Stimulated activated CD4-positive, alpha-beta T cell treated with anti-CD3 and anti-CD28 coated beads, Interleukin-2, amount 100 ng/mL, for 4 hours (primary cell): Measurements from ENCODE around the gene S100A1.

Experiments used
- DNase-seq: peaks from one replicate; pipeline ENCODE4 v3.0.0-alpha.2; 2020; ENCODE audit warnings: low read depth

The S100A1 gene

DNA sequence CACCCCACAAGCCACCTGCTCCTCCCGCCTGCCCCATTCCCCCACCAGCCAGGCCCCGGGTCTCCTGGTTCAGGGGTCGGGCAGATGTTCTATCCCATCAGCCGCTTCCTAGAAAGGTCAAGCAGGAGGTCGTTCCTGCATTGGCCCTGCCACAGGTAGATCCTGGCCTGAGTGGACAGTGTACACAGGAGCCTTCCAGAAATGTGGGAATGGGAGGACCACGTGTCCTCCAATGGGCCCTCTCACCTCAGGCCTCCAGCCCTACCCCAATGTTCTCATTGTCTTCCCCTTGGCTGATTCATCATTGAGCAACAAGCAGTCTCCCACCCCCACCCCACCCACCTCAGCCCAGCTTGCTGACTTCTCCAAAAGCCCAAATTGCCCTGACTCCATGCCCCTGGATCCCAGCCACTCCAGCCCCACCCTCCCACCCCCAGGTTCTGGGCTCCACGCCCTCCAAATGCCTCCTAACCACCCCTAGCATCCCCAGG is 17.4 kb upstream of the S100A1 start:
- DNase-seq = no peak

DNA sequence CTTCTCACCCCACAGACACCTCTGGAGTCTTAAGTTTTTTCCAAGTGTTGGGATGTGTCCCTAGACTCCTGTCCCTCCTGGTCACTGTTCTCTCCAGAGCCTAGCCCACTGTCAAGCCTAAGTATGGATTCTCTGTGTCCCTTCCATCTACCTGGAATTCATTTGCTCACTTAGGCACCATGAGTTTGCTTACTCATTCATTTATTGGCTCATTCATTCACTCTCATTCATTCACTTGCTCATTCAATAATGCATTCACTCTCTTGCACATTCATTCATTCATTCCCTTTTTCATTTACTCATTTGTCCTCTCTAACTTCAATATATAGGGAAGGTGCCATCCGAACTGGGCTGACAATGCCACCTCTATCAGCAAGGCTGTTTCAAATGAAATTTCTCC is 16.9 kb upstream of the S100A1 start:
- no peak for DNase-seq

DNA sequence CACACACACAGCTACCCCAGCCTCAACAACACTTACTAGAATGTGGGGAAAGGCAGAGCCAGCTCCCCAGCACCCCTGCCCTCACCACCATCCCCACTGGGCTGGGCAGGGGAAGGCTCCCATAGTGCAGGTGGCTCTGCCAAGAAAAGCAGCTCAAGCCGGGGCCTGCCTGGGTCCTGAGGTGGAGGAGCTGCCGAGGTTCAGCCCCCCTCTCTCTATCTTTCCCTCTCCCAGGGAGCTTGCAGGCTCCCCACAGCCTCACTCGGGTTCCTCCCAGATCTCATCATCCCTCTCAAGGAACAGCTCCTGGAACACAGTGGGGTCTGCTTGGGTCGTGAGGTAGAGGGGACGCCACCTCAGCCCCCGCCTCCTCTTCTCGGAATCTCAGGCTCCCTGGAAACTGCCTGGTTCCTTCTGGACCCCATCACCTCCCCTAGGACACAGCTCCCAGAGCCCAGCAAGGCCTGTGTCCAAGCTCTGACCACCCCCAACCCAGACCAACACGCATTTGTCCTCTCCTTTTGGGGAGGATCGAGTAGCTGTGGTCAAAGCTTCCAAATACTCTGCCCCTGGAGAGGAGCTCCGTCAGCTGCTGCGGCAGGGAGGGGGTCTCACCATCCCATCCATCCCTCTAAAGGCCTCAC is 16.0 kb upstream of the S100A1 start:
- no peak for DNase-seq

DNA sequence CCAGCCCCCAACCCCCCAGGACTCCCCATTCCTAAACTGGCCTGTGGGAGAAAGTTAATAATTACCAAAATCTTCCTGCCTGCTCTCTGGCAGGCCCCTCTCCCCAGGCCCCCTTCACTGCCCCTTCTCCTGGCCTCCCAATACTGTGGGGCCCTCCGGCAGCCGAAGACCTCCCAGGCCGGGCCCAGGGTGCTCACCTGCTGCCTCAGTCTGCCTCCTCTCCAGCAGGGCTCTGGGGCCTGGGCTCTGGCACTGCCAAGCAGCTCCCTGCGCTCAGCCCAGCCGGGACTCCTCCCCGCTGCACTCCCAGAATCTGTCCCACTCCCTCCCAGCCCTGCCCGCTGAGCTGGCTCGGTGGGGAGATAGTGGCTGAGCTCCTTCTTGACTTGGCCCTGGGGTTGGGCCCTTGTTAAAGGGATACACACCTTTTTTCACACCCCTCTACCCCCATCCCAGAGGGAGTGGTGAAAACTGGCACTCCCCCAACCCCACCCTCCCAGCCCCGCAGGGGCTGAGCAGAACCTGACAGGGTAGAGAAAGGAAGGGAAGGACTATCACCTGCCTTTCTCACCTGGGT is 15.4 kb upstream of the S100A1 start, which contains the start of gene S100A16:
Gene S100A16 (minus strand): TSS at position 383 of the 577 bp plus-strand sequence. CDS start 4,986 bp downstream, outside the sequence.
- DNase-seq = no peak

DNA sequence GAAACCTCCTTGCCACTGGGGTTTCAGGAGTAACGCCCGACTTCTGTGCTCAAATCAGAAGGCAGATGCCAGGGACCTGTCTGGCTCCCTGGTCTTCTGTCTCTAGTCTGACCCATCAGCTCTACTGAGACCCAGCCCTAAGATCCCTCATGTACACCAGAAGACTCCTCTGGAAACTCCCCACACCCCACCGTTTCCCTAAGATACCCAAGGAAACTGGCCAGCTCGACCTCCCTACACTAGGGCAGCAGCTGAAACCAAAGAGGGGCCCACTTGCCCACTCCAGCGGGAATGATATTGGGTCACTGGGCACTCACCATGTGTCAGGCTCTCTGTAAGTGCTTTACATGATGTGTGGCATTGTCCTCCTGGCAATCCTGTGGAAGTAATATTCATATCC is 14.8 kb upstream of the S100A1 start:
- no peak for DNase-seq

DNA sequence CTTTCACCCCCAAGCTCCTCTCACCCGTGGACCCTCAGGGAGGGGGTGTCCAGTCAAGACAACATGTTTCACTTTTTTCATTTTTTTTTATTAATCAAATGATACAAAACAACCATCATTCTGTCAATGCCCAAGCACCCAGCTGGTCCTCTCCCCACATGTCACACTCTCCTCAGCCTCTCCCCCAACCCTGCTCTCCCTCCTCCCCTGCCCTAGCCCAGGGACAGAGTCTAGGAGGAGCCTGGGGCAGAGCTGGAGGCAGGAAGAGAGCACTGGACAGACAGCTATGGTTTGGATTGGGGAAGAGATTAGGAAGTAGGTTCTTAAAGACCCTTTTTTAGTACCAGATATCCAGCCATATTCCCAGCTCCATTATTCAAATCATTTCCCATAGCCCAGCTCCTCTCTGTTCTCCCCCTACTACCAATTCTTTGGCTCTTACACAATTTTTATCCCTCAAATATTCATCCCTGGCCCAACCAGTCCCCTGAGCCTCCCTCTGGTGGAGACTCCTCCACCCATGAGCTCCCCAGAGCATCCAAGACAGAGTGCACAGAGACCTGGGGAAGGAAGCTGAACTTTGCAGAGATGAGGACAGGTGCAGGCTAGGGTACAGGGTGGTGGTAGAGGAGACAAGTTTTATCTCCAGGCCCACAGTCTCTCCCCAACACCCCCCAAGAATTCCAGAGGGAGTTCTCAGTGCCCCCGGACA is 13.9 kb upstream of the S100A1 start:
- DNase-seq = no peak

DNA sequence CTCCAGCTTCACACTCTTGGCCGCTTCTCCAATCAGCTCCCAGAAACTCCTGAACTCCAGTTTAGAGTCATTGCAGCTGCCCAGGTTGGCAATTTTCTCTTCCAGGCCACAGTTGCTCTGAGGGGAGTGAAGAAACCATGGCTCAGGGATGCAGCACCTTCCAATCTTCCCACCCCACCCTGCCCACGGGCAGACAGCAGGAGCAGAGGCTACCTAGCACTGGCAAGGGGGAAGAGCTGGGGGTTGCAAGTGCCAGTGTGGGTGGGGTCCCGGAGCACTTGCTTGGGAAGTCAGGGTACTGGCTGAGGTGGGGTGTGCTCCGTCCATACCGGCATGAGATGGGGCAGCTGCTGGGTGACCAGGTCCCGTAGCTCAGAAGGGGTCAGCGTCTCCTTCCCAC is 13.3 kb upstream of the S100A1 start:
- no peak for DNase-seq

DNA sequence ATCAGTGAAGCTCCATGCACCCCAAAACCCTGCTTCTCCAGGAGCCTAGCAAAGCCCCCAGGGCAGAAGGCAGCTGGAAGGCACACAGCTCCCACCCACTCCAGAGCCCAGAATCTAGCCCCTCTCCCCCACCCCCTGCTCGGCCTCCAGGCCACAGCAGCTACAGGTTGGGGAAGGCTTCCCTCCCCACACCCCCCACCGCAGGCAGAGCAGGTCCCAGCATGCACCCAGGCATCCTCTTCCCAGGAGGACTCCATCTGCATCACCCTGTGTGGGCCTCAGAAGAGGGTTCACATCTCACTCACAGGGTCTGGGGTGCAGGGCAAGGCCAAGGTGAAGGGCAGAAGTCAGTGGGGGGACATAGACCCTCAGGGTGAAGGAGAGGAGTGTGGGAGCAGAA is 12.8 kb upstream of the S100A1 start:
- DNase-seq = no peak

DNA sequence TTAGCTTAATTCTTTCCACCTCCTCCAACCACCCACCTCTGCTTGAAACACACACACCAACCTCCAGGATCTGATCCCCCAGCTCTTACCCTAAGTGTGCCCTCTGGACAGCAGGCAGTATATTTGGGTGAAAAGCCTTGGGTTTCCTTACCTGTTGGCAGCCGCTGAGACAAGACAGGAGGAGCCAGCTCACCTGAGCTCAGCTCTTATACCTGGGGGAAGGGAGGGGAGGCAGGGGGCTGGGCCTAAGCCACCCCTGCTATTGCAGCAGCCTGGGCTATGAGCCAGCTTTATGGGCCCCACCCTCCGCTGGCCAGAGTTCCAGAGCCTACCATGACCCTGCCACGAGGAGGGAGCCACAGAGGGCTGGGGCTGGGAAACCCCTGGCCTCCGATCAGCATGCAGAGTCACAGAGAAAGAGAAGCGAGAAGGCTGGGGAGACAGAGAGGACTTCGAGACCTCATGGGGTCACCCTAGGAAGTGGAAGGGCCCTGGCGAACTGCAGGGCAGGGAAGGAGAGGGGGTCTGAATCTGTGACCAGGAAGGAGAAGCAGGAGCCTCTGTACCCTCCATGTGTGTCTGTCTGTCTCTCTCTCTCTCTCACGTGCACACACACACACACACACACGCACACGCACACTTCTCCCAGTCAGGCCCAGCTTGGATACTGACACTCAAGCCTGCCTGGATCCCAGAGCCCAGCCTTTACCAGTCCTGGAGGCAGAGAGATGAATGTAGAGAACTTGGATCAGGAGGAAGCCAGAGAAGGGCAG is 11.9 kb upstream of the S100A1 start, which contains the start of gene S100A14:
Gene S100A14 (minus strand): TSS at position 182 of the 773 bp plus-strand sequence. CDS start 467 bp downstream, outside the sequence.
- no peak for DNase-seq

DNA sequence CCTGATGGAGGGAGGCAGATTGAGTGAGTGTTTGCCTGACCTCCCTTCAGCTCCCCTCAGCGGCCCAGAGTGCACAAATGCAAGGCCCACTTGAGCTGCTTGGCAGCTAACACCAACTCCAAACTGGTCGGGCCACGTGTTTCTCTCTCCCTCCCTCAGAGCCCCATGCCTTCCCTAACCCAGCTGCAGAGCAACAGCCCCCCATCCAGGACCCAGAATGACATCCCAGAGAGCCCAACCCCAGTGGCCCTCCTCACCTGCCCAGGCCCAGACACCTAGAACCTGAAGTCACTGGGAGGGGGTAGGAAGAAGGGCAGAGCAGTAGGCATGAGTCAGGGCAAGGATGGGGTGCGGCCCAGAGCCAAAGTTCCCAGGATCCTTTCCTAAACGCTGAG is 11.3 kb upstream of the S100A1 start:
- no peak for DNase-seq

DNA sequence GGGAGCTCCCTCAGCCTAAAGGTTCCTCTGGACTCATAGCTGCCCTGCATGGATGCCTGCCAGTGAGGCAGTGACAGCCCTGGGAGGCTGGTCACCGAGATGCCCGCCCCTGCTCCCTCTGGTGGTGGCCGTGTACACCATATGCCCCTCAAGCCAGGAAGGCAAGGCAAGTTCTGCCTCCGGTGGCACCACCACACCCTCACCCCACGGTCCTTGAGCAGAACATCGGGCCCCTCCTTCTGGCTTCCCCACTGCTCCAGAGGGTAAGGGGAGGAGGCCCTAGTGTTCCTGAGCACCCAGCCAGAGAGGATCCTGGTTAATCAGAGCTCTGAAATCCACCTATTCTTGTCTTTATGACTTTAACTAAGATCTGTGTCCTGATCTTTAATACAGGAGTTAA is 10.6 kb upstream of the S100A1 start:
- no peak for DNase-seq

DNA sequence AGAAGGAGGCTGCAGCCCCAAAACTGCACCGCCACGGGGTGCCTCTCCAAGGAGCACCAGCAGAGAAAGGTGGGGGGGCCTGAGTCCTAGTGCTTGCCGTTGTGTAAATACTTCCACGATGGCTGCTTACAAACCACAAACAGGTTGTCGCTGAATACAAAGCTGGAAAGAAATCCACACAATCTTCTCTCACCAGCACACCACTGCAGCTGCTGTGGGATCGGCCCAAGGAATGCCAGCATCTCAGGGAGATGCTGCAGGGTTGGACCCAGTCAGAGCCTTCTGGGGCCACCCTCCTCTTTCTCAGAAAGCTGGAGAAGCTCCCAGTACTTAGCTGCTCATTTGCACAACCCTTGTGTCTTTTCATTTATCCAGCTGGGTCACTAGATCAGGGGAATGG is 9.1 kb upstream of the S100A1 start:
- DNase-seq = no peak

DNA sequence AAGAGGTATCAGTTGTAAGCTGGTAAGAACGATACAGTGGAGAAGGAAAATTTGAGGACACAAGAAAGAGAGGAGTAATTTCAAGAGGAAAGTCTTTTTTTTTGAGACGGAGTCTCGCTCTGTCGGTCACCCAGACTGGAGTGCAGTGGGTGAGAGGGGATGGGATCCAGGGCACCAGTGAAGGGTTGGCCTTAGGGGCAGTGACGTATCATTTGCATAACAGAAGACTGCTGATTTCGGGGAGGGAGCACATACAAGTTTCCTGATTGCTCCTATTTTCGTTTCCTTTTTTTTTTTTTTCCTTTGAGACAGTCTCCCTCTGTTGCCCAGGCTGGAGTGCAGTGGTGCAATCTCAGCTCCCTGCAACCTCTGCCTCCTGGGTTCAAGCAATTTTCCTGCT is 5.1 kb upstream of the S100A1 start:
- no peak for DNase-seq

DNA sequence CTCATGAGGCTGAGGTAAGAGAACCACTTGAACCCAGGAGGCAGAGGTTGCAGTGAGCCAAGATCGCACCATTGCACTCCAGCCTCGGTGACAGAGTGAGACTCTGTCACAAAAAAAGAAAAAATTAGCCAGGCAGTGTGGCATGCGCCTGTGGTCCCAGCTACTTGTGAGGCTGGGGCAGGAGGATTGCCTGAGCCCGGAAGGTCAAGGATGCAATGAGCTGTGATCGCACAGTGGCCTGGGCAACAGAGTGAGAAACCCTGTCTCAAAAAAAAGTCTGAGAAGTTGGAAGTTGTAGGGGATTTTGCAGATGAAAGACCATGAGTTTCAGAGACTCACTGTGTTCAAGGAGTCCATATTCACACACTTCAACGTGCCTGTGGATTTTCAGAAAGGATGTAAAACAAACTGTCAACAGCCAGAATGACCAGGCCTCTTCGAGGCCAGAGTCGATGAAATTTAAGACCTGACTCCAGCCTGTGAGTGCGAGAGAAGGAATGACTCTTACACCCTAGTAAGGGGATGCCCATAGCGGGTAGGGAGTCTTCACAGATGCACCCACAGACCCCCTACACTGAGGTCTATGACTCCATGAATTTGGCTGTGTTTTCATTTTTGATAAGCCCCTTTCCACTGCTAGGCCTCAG is 3.1 kb upstream of the S100A1 start:
- no peak for DNase-seq

DNA sequence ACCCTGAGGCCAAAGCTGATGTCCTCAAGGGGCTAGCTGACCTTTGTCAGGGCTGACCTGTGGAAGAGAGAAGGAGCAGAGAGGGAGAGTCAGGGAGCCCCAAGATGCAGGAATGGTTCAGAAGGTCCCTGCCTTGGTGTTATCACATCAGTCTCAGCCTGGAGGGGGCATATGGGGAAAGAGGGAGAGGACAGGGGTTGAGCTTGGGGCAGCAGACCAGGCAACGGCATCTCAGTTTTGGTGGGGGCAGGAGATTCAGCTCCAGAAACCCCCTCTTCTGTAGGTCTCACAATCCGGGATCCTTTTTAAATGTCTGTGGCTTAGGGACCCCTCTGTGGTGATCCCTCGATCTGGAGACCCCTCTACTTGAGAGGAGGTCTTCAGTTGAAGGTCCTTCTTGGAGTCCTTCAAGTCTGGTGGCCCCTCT is 1.7 kb upstream of the S100A1 start:
- no peak for DNase-seq

DNA sequence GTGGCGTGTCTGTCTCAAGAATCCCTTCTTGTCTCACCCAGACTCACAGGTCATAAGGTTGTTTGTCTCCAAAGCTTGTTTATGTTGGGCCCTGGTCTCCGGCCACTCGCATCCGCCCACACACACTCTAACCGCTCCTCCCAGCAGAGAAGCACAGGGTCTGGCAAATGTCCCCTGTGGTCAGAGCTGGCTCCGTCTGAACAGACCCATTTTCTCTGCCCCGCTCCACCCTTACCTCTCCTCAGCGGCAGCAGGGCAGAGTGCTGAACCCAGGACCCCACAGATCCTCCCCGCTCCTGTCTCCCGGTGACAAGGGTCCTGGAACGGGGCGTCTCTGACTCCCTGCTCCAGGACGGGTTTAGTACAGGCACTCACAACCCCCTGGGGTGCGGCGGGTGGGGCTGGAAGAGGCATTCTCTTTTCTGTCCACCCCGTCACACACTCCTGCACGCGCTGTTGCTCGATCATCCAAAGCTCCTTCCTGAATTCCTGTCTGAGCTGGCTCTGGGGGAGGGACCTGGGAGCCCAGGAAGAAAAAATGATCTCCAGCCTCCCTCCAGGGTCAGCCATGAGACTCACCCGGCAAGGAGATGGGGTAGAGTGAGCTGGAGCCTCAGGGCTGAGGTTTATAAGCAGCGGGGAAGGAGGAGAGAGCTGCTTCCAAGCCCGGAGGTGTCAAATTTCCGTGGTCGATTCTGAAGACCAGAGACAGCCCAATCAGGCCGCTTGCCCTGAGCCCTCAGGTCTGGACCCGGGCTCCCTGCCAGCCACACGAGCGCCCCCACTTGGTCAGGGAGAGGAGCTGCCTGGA is 1.1 kb upstream of the S100A1 start, which contains the start of gene S100A13:
Gene S100A13 (minus strand): TSS at position 602 of the 811 bp plus-strand sequence. CDS start 1,033 bp downstream, outside the sequence.
- no peak for DNase-seq

DNA sequence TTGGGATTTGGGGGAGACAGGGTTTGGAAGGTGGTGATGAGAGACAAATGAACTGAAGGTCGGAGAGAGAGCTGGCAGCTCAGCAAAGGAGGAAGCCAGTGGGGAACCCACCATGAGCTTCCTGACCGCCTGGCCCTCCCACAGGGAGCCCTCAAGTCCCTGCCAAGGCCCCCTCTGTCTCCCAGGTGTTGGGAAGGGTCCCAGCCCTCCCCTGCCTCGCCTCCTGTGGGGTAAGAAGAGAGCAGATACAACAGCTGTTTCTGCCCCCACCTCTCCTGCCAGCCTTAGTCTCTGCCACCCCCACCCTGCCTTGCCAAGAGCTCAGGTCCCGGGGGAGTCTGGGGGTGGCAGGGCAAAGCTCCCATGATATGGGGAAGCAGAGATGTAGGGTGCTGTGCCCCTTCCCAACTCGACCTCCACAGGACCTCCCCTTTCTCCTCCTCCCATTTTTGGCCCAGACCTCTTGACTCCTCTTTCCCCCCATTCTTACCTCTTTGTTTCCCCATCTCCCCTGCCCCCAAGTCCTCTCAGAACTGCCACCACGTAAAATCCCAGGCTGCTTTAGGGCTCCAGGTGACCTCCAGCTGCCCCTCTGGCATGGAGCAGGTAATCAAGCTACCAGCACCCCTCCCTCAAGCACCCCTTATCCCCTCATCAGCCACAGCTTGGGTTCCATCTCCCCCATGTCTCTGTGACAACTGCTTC is 556 bp downstream of the S100A1 start:
- DNase-seq = no peak

DNA sequence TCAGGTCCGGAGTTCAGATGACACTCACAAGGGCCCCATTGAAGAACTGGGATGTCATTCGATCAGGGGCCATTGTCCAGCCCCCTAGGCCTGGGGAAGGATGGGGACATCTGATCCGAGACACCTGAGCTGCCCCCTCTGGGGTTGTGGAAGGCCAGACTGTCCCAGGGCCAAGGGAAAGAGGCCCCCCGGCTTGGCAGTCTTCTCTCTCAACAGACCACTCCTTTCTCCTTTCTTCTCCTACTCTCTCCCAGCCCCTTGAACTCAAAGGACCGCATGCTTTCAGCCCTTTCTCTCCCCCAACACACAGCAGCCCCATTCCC is 1.1 kb downstream of the S100A1 start:
- DNase-seq = no peak

DNA sequence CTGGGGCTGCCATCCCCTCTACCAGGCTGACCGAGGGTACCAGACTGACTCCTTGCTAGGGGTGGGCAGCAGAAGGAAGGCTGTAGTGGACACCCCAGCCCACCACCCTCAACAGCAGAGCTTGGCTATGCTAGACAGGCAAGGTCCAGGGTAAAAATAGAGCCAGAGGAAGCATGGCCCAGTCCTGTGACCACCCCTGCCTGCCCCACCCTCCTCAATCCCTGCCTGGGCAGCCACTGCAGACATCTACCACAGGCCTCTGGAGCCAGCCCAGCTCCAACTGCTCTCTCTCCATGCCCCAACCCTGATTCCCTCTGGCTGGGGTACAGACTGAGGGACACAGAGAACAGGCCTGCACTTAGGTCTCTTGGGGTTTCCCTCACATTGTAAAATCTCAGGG is 1.7 kb downstream of the S100A1 start:
- no peak for DNase-seq

DNA sequence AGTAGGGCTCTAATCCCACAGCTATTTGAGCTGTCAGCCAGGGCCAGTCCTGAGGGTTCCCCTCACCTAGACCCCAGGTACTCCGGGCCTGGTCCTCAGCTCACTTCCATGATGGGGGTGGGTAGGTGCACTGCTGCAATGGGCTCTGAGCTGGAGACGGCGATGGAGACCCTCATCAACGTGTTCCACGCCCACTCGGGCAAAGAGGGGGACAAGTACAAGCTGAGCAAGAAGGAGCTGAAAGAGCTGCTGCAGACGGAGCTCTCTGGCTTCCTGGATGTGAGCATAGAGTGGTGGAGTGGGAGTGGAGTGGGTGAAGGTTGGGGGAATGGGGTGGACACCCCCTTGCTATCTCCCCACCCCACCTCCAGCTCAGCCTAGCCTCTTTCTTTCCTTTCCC is 2.1 kb downstream of the S100A1 start:
- DNase-seq = no peak
